ENCODE measurements around the gene PRH1.

PRH1 gene

DNA sequence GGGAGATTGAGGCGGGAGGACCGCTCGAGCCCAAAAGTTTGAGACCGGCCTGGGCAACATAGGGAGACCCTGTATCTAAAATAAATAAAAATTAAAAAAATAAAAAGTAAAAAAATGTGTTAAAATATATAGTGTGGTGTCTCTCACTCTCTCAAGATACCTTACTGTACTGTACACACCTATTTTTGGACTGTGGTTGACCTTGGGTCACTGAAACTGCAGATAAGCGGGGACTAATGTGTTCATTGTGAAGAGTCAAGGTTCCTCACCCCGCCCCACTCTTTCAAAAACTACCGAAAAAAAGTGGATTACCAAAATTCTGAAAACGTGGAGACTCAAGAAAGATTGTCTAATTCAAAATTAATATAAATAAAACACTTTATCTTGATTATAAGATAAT is 26.3 kb upstream of the PRH1 start:
- TF ChIP-seq REST (IDR thresholded peaks at IDR 0.05; ENCODE audit: insufficient read depth in 1 of 2, low read depth in 2 of 2, low read length in 2 of 2) (no peak), SIN3A (IDR thresholded peaks at IDR 0.05; ENCODE audit: borderline replicate concordance, insufficient read depth, low read length) (no peak), FOXP2 (optimal IDR thresholded peaks at IDR 0.05; ENCODE audit: borderline replicate concordance, extremely low read depth, extremely low read length, insufficient read depth) (no peak), TAF1 (IDR thresholded peaks at IDR 0.05; ENCODE audit: borderline replicate concordance, insufficient read depth, low read length) (no peak), POLR2AphosphoS5 (IDR thresholded peaks at IDR 0.05; ENCODE audit: low read depth, low read length) (no peak)

DNA sequence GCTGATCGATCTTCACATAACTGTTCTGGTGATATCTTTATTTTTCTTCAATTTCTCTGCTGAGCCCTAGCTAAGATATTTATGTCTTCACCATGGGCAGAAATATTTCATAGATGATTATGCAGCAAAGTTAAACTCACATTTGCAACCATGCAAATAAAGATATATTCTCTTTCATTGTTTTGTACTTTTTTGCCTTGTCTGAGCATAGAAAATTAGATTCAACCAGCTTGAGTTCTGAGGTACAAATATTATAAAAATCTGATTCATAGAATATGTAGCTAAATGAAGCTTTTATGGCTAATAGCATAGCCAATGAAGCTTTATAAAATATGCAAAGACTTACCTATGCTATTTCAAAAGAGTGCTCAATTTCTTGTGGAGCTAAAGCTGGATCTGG is 25.4 kb upstream of the PRH1 start, which contains the start of gene TAS2R13:
Gene TAS2R13 (minus strand): TSS at position 101 of the 400 bp plus-strand sequence. CDS start 264 bp downstream, outside the sequence.
- TF ChIP-seq POLR2AphosphoS5 (IDR thresholded peaks at IDR 0.05; ENCODE audit: low read depth, low read length) (no peak), REST (IDR thresholded peaks at IDR 0.05; ENCODE audit: insufficient read depth in 1 of 2, low read depth in 2 of 2, low read length in 2 of 2) (no peak), TAF1 (IDR thresholded peaks at IDR 0.05; ENCODE audit: borderline replicate concordance, insufficient read depth, low read length) (no peak)

DNA sequence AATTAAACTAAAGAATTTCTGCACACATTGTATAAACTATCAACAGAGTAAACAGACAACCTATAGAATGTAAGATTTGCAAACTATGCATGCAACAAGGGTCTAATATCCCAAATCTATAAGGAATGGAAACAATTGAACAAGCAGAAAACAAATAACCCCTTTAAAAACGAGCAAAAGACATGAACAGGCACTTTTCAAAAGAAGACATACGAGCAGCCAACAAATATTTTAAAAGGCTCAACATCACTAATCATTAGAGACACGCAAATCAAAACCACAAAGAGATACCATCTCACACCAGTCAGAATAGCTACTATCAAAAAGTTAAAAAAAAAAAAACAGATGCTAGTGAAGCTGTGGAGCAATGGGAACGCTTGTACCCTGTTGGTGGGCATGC is 20.6 kb upstream of the PRH1 start:
- TF ChIP-seq FOXP2 (optimal IDR thresholded peaks at IDR 0.05; ENCODE audit: borderline replicate concordance, extremely low read depth, extremely low read length, insufficient read depth), result no peak
- no peak for TF ChIP-seq REST (IDR thresholded peaks at IDR 0.05; ENCODE audit: insufficient read depth in 1 of 2, low read depth in 2 of 2, low read length in 2 of 2)
- TF ChIP-seq POLR2AphosphoS5 (IDR thresholded peaks at IDR 0.05; ENCODE audit: low read depth, low read length), result no peak
- no peak for TF ChIP-seq TAF1 (IDR thresholded peaks at IDR 0.05; ENCODE audit: borderline replicate concordance, insufficient read depth, low read length)
- no peak for TF ChIP-seq SIN3A (IDR thresholded peaks at IDR 0.05; ENCODE audit: borderline replicate concordance, insufficient read depth, low read length)

GRCh38 chr12:10901427-10901826 is 17.4 kb upstream of the PRH1 start:
- TF ChIP-seq FOXP2 (optimal IDR thresholded peaks at IDR 0.05; ENCODE audit: borderline replicate concordance, extremely low read depth, extremely low read length, insufficient read depth), result no peak
- TF ChIP-seq REST (IDR thresholded peaks at IDR 0.05; ENCODE audit: insufficient read depth in 1 of 2, low read depth in 2 of 2, low read length in 2 of 2), result no peak
- no peak for TF ChIP-seq SIN3A (IDR thresholded peaks at IDR 0.05; ENCODE audit: borderline replicate concordance, insufficient read depth, low read length)

- TF ChIP-seq REST (IDR thresholded peaks at IDR 0.05; ENCODE audit: insufficient read depth in 1 of 2, low read depth in 2 of 2, low read length in 2 of 2) (no peak), TAF1 (IDR thresholded peaks at IDR 0.05; ENCODE audit: borderline replicate concordance, insufficient read depth, low read length) (no peak), SIN3A (IDR thresholded peaks at IDR 0.05; ENCODE audit: borderline replicate concordance, insufficient read depth, low read length) (no peak), FOXP2 (optimal IDR thresholded peaks at IDR 0.05; ENCODE audit: borderline replicate concordance, extremely low read depth, extremely low read length, insufficient read depth) (no peak), POLR2AphosphoS5 (IDR thresholded peaks at IDR 0.05; ENCODE audit: low read depth, low read length) (no peak)
Observed at GRCh38 chr12:10900972-10901371, 16.9 kb upstream of the PRH1 start.

Data from PFSK-1 (cell line).